Central memory CD4-positive, alpha-beta T cell (primary cell): ENCODE data around the gene ZDHHC12.

Source experiments
- DNase-seq: peaks from one replicate; pipeline ENCODE4 v3.0.0; 2022

Gene ZDHHC12

GRCh38 chr9:128685636-128686489, 38.1 kb downstream of the ZDHHC12 start:
- DNase-seq, result peak; percentile 27

- DNase-seq, result peak; percentile 72
These were observed 39.4 kb downstream of the ZDHHC12 start for GRCh38 chr9:128684325-128685199.

GRCh38 chr9:128684065-128684324, 39.9 kb downstream of the ZDHHC12 start:
- no peak for DNase-seq

- DNase-seq, result no peak
These were observed 40.4 kb downstream of the ZDHHC12 start for GRCh38 chr9:128683340-128684064.

- no peak for DNase-seq
These were observed 46.1 kb downstream of the ZDHHC12 start for GRCh38 chr9:128677794-128678193.

GRCh38 chr9:128675382-128675781, 48.5 kb downstream of the ZDHHC12 start:
- DNase-seq, result no peak
